GM19395 (cell line): Measurements from ENCODE around the gene TMEM87B.
A peak's percentile ranks its signal among the peaks of the same experiment; 100 is the strongest.

Source experiments
- ATAC-seq: cut with Tn5 transposase; IDR thresholded peaks from one replicate; pipeline ENCODE4 v1.9.1; 2021; ENCODE audit warnings: mild to moderate bottlenecking, moderate library complexity; ENCODE audit not compliant: unreplicated experiment

Gene TMEM87B, protein sequence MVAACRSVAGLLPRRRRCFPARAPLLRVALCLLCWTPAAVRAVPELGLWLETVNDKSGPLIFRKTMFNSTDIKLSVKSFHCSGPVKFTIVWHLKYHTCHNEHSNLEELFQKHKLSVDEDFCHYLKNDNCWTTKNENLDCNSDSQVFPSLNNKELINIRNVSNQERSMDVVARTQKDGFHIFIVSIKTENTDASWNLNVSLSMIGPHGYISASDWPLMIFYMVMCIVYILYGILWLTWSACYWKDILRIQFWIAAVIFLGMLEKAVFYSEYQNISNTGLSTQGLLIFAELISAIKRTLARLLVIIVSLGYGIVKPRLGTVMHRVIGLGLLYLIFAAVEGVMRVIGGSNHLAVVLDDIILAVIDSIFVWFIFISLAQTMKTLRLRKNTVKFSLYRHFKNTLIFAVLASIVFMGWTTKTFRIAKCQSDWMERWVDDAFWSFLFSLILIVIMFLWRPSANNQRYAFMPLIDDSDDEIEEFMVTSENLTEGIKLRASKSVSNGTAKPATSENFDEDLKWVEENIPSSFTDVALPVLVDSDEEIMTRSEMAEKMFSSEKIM

DNA sequence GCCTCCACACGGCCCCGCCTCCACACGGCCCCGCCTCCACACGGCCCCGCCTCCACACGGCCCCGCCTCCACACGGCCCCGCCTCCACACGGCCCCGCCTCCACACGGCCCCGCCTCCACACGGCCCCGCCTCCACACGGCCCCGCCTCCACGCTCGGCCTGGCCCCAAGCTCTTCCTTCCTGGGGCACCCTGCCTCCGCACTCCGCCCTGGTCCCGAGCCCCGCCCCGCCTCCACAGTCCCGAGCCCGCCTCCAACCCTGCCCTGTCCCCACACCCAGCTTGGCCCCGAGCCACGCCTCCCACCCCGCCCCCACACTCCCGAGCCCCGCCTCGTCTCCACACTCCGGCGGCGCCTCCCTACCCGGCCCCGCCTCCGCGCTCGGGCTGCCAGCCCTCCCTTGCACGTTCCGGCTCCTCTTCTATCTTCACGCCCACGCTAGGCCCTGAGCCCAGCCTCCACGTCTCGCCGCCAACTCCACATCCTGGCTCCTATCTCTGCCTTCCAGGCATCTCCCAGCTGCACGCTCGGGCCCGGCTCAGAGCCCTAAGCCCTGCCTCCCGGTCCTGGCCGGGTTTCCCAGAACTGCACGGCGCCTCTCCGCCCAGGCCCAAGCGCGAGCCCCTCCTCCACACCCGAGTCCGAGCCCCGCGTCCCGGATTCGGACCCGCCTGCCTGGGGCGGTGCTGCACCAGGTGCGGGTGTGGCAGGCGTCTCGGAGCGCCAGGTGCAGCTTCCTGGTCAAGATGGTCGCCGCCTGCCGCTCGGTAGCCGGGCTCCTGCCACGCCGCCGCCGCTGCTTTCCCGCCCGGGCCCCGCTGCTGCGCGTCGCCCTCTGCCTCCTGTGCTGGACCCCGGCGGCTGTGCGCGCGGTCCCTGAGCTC, at the start of gene TMEM87B:
TMEM87B (plus strand) TSS at position 423 of the 883 bp plus-strand sequence; CDS start at position 746, 323 bp downstream.
- ATAC-seq, result peak; percentile 52

DNA sequence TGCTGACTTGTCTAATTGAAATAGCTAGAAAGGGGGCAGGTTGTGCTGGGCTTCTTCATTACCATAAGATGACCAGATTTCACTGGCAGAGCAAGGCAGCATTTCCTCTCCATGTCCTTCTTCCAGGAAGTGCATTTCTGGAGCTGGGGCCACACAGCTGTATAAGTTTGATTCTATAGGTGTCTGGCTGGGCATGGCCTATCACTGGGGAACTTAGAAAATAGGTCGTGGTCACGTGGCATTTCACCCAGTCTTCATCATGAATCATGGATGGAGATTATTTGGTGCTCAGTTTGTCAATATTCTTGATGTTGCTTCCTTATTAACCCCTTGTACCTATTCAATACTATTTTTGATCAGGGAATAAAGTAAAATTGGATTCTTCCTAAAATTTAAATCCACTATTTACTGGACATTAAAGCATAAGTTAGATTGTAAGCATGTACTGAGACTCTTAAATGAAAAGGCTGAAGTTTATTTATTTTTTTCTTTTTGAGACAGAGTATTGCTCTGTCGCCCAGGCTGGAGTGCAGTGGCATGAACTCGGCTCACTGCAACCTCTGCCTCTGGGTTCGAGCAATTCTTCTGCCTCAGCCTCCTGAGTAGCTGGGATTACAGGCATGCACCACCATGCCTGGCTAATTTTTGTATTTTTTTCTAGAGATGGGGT, 49.5 kb upstream of the TMEM87B start:
- no peak for ATAC-seq

DNA sequence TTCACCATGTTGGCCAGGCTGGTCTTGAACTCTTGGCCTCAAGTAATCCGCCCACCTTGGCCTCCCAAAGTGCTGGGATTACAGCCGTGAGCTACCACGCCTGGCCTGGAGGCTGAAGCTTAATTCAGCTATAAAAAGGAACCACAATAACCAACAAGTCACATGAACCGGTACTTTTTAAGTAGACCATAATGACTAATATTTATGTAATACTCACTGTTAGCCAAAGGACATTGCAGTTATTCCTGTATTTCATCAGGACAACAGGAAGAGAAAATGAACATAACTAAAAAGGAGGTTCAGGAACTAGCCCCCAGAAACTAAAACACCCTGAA, 49.0 kb upstream of the TMEM87B start:
- no peak for ATAC-seq

DNA sequence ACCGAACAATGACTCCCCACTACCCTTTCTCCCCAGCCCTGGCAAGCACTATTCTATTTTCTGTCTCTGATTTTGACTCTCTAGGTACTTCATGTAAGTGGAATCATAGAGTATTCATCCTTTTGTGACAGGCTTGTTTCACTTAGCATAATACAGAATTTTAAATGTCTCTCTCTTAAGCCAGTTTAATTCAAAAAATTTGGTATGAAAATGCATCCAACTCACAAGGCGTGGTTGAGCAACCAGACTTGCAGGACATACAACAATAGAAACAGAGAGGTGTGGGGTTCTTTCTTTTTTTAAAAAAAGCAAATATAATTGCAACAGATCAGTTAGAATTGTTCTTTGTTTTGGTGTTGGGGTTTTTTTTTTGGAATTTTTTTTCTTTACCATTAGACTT, 47.6 kb upstream of the TMEM87B start:
- ATAC-seq, result no peak

DNA sequence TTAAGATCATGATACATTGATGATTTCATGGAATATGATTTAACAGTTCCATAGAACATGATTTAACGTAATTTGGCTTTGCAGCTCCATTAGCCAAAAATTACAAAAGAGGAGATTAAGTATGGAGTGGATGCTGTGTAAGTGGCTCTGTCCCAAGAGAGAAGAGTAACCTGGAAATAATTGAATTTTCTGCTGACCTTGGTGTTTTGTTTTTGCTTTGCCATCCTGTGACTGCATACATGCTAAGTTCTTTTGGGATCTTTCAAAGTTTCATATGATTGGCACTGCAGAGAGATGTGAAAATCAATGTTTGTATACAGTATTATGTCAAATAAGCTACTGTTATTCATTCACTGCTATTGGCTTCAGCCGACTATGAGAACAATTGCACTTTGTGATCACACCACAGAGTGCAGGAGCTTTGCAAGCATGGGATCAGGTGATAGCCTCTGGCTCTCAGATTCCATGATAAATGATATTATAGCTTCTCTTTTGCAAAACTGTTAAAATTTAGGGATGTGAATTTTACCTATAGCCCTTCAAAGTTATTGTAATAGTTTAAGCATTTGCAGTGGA, 46.1 kb upstream of the TMEM87B start:
- no peak for ATAC-seq

DNA sequence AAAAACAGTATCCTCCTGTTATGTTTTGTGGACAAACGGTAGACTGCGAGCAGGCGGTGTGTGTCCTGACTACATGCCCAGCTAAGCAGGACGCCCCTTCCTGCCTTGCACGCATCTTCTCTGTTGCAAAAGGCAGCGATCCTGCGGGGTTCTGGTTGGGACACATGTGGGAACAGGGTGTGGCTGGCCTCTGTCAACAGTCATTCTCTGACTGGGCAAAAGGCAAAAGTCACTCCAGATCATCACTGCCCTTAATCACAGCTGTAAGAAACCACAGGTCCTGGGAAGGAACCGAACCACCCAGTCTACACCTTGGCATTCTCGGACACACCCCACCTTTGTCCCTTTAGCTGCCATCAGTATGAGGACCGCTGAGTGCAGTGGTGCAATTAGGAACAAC, 44.3 kb upstream of the TMEM87B start:
- ATAC-seq, result no peak

DNA sequence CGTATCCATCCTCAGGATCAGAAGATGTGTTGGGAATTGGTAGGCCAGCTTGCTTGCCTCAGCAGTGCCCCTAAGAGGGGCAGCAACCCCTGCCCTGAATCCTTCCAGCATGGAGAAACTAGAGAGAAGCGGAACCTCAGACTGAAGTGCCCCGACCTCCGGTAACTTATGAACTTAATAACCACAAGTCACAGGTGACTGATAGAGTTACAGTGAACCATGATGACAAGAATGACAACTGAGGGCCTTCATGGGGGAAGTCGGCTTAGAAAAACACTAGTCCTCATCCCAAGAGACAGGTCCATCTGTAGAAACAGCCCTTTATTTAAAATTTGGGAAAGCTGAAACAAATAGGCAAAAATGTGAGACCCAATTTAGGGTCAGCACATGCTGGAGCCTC, 42.5 kb upstream of the TMEM87B start:
- ATAC-seq, result no peak

DNA sequence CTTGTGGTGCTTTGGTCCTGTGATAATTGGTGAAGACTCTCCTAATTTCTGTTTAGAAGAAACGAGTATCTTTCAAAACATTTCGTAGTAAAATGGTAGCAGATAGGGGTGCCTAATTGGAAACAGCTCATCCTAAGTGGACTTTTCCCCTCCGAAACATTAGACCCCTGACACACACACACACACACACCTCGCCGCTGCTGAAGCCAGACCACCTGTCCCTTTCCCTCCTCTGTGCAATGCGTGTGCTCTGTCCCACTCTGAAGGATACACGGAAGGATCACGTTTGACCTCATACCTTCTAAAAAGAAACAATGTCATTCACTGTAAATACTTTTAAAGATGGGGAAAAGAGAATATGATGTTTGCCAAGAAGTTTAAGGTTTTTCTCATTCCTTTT, 36.2 kb upstream of the TMEM87B start:
- ATAC-seq, result no peak

DNA sequence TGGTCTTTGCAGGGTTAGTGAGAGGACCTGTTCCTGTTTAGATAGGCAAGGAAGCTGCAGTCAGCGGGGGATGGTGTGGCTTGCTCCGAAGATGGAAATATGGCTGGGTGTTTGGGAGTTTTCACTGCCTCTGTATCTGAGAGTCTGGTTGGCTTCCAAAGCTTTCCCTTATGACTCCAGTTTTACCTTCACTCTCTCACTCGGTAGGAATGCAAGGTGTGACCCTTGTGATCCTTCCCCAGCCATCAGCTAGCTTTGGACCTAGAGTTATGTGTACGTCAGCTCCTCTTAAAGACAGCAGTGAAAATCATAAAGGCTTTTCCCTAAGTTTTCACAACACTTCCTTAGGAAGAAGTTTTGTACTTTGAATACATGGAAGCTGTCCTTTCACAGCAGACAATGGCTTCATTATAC, 35.5 kb upstream of the TMEM87B start:
- no peak for ATAC-seq

DNA sequence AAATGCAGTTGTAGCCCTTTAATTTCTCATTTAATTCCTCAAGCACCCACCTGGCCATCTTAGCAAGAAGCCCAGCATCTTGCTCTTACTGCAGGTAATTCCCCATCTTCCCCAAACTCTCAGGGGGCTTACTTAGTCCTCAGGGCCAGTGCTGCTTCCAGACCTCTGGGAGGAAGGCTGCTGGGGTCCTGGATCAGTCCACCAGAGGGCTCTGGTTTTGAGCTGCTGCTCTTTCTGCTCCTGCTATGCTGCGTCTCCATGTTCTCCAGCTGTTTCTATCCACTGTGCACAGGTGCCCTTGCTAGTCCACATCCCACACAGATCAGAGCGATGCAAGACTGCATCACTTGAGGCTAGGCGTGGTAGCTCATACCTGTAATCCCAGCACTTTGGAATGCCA, 34.5 kb upstream of the TMEM87B start:
- ATAC-seq, result no peak

DNA sequence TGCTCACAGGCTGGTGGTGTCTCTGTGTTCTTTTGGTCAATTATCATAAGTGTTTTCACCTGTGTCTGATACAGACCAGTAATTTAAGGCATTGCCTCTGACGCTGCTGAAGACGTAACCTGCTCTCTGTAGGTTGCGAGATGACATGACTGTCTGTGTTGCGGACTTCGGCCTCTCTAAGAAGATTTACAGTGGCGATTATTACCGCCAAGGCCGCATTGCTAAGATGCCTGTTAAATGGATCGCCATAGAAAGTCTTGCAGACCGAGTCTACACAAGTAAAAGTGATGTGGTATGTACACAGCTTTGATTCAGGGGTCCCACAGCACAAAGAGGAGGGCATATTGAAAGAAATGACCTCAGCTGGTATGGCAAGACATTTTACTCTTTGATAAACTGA, 33.8 kb upstream of the TMEM87B start:
- ATAC-seq, result no peak

DNA sequence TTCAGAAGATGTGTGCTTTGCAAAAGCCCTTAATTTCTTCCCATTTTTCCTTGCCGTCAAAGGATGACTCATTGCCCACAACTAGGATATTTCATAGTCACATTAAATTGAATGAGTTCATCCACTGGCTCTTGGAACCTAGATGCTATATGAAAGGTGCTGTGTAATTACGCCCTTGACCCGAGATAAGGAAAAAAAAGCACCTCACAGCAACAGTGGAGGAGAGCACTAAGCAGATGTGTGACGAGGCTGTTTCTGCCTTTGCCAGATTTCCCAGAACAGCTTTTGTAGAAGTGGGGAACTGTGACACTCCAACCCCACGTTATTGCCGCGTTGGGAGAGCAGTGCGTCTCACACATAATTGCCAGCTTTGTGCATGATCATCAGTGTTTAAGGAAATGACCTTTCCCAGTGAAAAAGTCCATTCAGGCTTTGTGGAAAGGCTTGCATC, 33.3 kb upstream of the TMEM87B start:
- ATAC-seq, result no peak

DNA sequence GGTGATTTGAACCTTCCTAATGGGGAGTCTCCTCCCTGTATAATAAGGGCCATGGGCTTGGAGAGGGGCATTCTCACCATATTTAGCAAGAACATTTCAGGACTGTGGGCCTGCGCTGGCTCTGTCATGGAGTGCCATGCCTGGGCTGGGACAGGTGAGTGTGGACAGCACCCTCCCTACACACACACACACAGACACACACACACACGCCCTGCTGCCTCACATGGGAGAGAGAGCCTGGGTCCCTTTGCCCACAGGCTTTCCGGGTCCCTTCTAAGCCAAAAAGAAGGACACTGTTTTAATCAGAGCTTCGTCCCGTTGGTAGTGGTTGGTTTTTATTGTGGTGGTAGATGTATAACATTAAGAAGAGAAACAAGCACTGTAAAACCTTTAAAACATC, 31.4 kb upstream of the TMEM87B start:
- ATAC-seq, result no peak

DNA sequence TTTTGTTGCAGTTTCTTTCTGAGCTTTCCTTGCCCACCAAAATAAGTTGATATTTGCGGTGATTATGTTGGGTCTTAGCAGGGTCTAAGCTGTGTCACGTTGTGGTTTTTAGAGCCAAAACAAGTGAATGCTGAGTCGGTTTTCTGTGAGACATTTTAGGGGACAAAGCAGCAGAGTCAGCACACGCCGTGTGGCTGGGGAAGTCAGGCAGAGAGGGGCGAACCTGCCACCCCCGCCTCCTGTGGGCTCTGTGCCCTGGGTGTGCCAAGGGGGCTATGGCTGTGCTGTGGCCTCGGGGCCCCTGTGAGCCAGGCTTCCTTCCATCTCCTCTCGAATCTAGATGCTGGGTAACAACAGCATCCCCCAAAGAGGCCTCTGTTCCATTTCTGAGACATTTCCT, 30.8 kb upstream of the TMEM87B start:
- ATAC-seq, result no peak

DNA sequence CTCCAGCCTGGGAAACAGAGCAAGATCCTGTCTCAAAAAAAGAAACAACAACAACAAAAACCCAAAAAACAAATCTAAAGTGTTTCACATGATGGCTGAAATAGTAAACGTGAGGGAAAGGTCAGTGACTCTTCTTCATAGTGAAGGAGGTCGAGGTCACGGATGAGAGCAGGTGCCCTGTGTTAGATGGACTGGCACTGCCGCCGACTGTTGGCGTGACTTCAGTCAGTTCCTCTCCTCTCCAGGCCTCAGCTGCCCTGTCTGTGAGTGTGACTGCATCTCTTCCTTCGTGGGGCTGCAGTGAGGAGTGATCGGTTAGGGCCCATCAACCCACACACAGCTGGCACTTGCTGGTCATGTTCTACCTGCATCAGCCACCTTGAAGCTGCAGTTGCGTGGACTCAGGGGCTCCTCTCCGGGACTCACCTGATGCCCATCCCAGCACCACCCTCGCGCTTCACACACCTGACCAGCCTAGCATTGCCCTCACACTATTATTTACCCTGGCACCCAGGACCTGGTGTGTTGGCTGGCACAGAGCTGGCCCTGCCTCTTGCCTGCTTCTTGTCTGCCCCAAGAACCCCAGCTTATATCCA, 30.1 kb upstream of the TMEM87B start:
- ATAC-seq, result no peak

DNA sequence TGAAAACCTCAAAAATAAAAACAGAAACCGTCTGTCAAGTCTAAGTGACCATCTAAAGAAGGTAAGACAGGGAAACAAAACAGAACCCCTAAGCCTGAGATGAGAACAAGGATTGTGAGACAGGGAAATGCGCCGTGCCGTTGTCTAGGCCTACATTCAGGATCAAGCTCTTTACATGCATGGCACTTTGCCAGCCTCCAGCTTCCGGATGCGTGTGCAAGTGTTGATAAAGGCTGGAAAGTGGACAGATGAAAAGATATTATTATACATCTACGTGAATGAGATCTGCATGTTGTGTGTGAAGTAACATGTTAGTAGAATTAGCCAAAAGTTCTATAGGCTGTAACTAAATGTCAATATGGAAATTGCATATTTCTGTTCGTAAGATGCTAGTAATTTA, 28.6 kb upstream of the TMEM87B start:
- no peak for ATAC-seq

DNA sequence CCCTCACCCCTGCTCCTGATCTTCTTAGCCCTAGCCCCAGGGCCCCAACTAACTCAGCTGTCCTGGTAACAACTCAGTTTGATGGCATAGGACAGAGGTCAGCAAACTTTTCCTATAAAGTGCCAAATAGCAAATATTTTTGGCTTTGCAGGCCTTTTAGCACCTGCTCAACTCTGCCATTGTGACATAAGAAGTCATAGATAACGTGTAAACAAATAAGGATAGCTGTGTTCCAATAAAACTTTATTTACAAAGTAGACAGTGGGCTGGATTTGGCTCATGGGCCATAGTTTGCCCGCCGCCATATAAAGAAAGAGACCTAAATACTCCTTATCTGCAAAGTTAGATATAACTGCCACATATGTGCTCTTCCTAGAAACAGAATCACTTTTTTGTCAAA, 27.3 kb upstream of the TMEM87B start:
- no peak for ATAC-seq

DNA sequence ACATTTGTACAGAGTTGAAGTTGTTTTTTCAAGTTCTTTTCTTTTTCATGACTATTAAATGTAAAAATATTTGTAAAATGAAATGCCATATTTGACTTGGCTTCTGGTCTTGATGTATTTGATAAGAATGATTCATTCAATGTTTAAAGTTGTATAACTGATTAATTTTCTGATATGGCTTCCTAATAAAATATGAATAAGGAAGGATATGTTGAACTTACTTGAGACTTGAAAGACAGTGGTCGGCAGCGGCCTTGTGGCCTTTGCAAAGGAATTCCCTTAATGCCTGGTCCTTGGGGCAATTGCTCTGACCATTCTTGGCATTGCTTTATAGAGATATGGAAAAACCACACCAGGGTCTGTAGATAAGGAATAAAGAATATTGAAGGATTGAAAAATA, 25.9 kb upstream of the TMEM87B start:
- ATAC-seq, result no peak

DNA sequence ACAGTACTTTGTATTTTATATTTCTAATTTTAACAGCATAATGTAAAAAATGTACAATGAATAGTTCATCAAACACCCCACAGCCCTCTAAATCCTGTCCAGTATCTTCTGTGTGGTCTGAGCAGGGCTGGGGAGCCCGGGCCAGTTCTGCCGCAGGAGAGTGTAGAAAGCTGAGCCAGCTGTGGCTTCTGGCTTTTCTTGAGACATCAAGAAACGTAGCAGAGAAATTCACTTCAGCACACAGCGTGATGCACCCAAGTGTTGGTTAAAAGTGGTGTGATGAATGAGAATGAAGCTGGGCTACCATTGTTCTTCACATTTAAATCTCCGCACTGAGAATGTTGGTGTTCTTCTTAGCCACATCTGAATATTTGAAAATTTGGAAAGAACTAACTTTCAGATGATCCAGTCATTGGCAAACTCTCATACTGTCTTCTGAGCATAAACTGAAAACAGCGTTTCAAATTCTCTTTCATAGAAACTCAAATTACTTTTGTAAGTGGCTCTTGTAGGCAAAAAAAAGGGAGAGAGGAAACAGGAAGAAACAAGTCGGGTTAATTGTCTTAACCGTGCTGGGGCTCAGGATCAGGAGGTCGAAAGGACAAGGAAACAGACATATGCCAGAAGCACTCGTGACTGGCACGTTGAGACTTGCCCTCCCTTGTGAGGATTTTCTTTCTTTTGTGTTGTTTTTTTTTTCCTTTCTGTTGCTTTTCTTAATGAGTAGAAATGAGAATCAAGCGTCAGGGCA, 23.4 kb upstream of the TMEM87B start:
- ATAC-seq, result no peak

DNA sequence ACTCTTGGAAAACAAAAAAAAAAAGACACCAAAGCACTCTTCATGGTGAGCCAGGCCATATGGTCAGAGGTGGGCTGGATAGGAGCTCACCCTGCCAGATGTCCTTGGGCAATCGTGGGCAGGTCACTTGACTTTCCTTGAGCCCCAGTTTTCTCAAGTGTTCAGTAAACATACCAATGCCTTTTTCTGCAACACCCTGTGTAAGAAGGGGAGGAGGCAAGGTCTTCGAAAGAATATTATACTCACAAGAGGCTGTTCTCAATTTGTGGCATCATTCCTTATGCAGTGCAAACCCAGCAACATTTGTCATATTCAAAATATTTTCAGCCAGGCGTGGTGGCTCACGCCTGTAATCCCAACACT, 22.9 kb upstream of the TMEM87B start:
- ATAC-seq, result no peak
